ENCODE data around the gene TET2. TPM values are rescaled to one million over a fixed set of nuclear protein-coding genes. Genes with fewer than 3 reads are reported as not detected.

TET2 gene
- total RNA-seq, 1 donor from 2014 or later = 42.3 TPM

DNA sequence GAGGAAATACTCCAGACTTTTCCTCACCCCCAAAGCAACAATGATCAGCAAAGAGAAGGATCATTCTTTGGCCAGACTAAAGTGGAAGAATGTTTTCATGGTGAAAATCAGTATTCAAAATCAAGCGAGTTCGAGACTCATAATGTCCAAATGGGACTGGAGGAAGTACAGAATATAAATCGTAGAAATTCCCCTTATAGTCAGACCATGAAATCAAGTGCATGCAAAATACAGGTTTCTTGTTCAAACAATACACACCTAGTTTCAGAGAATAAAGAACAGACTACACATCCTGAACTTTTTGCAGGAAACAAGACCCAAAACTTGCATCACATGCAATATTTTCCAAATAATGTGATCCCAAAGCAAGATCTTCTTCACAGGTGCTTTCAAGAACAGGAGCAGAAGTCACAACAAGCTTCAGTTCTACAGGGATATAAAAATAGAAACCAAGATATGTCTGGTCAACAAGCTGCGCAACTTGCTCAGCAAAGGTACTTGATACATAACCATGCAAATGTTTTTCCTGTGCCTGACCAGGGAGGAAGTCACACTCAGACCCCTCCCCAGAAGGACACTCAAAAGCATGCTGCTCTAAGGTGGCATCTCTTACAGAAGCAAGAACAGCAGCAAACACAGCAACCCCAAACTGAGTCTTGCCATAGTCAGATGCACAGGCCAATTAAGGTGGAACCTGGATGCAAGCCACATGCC is 89.7 kb downstream of the TET2 start:
- no peak for DNase-seq

DNA sequence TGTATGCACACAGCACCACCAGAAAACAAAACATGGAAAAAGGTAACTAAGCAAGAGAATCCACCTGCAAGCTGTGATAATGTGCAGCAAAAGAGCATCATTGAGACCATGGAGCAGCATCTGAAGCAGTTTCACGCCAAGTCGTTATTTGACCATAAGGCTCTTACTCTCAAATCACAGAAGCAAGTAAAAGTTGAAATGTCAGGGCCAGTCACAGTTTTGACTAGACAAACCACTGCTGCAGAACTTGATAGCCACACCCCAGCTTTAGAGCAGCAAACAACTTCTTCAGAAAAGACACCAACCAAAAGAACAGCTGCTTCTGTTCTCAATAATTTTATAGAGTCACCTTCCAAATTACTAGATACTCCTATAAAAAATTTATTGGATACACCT is 90.2 kb downstream of the TET2 start:
- no peak for DNase-seq

DNA sequence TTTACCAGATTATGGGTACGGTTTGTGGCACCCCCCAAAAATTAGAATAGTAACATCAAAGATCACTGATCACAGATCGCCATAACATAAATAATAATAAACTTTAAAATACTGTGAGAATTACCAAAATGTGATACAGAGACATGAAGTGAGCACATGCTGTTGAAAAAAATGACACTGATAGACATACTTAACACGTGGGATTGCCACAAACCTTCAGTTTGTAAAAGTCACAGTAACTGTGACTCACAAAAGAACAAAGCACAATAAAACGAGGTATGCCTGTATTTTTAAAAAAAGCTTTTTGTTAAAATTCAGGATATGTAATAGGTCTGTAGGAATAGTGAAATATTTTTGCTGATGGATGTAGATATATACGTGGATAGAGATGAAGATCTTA is 93.4 kb downstream of the TET2 start:
- no peak for DNase-seq

DNA sequence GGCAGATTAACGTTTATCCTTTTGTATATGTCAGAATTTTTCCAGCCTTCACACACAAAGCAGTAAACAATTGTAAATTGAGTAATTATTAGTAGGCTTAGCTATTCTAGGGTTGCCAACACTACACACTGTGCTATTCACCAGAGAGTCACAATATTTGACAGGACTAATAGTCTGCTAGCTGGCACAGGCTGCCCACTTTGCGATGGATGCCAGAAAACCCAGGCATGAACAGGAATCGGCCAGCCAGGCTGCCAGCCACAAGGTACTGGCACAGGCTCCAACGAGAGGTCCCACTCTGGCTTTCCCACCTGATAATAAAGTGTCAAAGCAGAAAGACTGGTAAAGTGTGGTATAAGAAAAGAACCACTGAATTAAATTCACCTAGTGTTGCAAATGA is 94.8 kb downstream of the TET2 start:
- DNase-seq = peak; percentile 34

DNA sequence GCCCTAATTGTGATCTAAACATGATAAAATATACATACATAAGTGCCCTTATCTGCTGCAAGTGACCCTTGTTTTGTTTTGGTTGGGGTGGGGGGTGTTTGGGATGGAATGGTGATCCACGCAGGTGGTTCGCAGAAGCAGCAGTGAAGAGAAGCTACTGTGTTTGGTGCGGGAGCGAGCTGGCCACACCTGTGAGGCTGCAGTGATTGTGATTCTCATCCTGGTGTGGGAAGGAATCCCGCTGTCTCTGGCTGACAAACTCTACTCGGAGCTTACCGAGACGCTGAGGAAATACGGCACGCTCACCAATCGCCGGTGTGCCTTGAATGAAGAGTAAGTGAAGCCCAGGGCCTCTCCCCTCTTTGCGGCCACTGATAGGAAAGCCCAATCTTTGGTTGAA is 96.8 kb downstream of the TET2 start:
- DNase-seq = no peak

DNA sequence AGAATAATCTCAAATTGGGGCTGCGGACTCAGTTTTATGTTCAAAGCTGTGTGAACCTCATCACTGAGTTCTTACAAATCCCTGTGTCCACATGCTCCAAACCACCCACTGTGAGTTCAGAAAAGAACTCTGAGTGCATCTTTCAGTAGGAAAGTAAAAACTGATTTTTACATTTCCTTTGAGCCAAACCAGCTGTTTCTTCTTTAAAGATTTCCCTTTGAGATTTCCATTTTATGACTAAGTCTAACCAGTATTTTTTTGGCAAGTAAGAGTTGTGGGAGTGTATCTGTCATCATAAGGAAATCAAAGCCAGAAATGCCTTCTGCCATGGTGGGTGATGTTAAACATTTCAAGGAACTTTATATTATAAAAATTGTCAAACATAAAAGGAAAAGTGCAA is 100.0 kb downstream of the TET2 start:
- DNase-seq = no peak

DNA sequence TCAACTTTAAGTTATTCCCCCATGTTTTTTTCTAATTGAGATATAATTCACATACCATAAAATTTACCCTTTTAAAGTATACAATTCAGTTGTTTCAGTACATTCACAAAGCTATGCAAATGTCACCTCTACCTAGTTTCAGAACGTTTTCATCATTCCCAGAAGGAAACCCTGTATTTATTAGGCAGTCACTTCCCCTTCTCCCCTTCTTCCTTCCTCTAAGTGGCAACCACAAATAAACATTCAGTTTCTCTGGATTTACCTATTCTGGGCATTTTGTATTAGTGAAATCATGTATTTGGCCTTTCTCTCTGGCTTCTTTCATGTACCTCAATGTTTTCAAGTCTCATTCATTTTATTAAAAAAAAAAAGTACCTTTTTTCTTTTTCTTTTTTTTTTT is 101.9 kb downstream of the TET2 start:
- DNase-seq = no peak

DNA sequence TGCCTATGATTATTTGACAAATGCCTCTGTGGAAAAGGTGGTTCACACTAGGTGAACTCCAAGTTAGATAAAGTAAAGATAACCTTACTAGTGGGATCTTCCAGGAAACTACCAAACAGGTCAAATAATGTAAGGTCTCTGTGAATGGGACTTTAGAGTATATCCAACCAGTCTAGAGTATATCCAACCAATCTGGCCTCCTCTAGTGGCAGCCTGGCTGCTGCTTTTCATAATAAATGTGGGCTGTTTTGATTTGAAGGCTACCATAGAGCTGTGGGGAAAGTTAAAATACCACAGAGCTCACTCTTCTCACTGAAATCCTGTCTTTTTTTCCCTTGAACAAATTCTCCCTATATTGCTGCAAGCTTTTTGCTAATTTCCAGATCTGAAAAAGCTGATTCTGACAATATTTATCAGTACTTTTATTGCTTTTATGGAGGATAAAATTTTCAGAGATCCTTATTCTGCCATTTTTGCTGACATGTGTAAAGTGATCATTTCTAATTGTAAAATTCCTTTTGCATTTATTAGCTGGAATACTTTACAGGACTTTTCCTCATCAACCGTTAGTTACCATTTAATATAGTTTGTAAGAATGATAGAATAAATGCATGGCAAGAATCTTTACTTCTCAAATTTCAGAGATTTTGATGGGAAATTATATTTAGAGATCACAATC is 111.3 kb downstream of the TET2 start:
- no peak for DNase-seq

DNA sequence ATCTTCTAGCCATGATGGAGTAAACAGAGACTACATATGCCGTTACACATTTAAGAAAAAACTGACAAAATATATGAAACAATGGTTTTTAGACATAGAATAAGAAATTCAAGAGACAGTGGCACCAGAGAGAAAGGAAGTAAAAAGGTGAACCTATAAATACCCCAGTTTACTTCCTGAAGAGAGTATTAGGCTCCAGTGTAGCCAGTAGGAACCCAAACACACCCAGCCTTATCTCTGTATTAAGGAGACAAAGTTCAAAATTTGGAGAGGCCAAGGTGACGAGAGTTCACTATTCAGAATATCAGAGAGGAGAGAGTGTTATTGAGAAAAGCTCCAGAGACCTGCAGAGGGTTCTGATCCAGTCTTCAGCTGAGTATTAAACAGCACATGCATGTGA is 119.0 kb downstream of the TET2 start:
- no peak for DNase-seq

DNA sequence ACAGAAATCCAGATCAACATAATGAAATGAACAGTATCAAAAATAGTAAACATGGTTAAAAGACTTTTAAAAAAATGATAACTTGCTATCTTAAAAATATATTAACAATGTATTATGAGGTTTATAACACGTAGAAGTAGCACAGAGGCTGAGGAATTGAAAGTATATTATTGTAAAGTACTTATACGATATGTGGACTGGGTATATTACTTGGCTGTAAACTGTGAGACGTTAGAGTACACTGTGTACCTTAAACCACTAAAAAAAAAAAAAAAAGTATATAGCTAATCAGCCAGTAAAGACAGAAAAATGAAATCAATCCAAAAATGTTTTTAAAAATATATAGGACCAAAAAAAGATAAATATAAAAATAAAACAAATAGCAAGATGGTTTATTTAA is 120.6 kb downstream of the TET2 start:
- no peak for DNase-seq

DNA sequence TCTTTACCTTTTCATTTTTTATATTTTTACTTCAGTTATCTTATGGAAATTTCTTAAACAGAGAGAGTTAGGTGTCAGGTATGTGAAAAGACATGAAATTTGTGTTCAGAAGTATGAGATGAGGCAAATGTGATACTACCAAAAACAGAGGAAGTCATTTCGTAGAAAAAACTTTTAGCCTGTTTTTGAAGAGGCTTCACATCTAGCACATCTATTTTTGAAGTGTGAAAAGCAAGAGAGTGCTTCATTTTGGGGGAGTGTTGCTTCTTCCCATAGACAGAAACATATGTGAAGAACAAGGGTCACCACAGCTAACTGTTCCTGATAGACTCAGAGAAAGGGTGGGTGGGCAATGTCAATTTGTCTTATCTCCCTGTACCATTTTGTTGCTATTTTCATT is 125.3 kb downstream of the TET2 start:
- no peak for DNase-seq

DNA sequence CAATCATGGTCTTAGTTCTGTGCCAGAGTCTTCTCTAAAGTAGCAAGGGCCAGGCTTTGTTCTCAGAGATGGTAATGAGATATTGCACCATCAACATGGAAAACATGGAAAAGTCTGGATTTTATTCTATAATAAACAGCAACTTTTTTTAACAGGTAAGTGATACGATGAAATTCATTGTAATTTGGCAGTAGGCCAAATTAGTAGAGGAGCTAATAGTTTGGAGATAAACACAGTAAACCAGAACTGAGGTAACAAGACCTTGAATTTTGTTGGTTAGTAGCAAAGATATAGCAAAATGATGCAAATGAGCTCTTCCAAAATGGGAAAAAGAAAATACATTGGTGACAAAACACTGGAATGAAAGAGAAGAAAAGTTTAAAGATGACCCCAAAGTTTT is 126.6 kb downstream of the TET2 start:
- DNase-seq = no peak

DNA sequence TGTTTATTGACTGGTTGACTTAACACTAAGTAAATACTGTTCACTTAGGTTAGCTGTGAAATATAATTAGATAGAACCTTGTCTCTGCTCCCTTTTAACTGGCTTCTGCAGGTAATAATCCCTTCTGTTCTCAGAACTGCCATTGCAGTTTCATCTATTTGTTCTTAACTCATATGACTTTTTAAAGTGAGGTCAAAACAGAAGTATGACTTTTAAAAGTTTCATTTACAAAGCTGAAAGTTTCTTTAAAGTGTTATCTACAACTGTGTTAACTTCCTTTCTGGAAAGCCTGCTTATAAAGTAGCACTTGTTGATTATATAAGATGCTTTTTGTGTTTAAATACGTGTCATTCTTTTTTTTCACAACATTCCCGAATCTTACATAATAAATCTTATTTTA is 127.4 kb downstream of the TET2 start:
- DNase-seq = no peak

DNA sequence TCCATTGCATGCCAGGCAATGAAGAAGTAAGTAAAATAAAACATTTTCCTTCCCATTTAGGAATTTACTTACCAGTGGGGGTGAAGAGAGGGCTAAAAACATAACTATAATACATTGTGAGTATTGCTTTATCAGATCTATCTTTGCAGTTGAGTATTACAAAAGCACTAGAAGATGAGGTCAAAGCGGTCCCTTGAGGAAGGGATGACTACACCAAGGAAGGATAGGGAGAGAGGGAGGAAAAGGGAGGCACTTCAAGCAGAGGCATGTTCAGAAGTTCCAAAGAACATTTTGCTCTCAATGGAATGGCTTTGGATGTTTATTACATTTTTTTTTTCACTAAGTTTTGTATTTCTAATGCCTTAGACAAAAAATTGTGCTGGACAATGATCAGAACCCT is 127.8 kb downstream of the TET2 start:
- no peak for DNase-seq

DNA sequence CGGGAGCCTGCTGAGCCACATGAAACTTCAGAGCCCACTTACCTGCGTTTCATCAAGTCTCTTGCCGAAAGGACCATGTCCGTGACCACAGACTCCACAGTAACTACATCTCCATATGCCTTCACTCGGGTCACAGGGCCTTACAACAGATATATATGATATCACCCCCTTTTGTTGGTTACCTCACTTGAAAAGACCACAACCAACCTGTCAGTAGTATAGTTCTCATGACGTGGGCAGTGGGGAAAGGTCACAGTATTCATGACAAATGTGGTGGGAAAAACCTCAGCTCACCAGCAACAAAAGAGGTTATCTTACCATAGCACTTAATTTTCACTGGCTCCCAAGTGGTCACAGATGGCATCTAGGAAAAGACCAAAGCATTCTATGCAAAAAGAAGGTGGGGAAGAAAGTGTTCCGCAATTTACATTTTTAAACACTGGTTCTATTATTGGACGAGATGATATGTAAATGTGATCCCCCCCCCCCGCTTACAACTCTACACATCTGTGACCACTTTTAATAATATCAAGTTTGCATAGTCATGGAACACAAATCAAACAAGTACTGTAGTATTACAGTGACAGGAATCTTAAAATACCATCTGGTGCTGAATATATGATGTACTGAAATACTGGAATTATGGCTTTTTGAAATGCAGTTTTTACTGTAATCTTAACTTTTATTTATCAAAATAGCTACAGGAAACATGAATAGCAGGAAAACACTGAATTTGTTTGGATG is 129.9 kb downstream of the TET2 start:
- no peak for DNase-seq

DNA sequence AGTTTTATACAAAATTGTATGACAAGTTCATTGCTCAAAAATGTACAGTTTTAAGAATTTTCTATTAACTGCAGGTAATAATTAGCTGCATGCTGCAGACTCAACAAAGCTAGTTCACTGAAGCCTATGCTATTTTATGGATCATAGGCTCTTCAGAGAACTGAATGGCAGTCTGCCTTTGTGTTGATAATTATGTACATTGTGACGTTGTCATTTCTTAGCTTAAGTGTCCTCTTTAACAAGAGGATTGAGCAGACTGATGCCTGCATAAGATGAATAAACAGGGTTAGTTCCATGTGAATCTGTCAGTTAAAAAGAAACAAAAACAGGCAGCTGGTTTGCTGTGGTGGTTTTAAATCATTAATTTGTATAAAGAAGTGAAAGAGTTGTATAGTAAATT is 131.0 kb downstream of the TET2 start:
- DNase-seq = no peak

DNA sequence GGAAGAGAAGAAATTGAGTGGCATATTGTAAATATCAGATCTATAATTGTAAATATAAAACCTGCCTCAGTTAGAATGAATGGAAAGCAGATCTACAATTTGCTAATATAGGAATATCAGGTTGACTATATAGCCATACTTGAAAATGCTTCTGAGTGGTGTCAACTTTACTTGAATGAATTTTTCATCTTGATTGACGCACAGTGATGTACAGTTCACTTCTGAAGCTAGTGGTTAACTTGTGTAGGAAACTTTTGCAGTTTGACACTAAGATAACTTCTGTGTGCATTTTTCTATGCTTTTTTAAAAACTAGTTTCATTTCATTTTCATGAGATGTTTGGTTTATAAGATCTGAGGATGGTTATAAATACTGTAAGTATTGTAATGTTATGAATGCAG is 132.6 kb downstream of the TET2 start:
- DNase-seq = no peak

DNA sequence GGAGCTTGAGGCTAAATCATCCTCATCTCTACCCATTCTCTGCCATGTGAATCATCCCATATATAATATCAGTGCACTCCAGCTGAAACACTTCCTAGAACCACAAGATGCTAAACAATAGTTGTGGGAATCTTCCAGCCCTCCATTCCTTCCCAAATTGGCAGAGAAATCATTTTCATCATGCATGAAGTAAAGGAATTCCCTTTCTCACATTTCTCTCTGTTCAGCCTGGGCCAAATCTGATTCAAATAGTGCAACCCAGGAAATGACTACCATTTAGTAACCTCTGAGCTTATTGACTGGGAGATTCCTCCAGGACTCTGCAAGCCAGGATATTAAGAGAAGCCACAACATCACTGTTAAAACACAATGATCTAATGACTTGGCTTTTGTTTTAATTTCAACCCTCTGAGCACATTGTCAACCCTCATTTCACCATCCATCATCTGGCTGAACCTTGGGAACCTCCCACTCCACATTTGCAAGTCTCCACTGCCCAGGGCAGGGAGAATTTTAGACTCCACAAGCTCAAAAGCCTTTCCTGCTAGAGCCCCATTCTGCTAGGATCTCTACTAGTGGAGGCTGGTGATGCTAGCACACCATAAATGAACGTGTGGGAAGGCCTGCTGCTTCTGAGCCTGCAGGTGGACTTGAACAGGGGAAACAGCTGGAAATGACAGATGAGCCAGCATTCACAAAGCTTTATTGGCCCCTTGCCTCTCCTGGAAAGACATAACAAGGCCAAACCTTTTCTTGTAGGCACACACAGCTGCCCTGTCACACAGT is 133.9 kb downstream of the TET2 start:
- no peak for DNase-seq

DNA sequence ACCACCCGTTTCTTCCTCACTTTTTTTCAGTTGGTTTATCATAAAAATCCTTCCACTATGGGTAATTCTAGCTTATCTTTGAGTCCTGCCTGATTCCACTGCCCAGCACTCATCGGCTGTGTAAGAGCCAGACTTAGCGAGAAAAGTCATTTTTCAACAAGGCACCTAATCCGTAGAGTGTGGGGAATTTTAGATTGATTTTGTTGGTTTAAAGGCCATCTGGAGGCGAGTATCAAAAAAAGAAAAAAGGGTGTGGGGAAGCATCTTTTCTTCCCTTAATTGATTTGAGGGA is 134.4 kb downstream of the TET2 start:
- no peak for DNase-seq

DNA sequence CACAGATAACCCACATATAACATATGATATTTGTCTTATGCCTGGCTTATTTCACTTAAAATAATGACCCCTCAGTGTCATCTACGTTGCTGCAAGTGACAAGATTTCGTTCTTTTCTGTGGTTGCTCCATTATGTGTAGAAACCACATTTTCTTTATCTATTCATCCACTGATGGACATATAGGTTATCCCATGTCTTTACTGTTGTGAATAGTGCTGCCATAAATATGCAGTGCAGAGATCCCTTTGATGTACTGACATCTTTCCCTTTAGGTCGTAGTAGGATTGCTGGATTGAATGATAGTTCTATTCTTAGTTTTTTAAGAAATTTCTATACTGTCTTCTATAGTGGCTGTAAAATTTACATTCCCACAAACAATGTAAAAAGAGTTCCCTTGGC is 135.8 kb downstream of the TET2 start:
- no peak for DNase-seq

DNA sequence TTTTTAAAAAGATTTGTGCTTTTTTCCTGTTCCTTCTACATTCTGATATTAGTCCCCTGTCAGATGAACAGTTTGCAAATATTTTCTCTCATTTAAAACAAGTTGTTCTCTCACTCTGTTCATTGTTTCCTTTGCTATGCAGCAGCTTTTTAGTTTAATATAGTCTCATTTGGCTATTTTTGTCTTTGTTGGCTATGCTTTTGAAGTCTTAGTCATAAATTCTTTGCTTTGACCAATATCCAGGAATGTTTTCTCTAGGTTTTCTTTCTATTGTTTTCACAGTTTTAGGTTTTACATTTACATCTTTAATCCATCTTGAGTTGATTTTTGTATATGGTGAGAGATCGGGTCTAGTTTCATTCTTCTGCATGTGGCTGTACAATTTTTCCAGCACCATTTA is 136.8 kb downstream of the TET2 start:
- DNase-seq = no peak

DNA sequence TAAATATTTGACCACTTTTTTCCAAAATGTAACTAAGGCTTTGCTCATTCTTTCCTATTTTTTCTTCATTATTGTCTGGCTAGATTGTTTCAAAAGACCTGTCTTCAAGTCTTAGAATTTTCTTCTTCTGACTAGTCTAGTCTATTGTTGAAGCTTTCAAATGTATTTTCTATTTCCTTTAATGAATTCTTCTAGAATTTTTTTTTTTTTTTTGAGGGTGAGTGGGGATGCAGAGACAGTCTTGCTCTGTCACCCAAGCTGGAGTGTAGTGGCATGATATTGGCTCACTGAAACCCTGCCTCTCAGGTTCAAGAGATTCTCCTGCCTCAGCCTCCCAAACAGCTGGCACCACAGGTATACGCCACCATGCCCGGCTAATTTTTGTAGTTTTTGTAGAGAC is 141.4 kb downstream of the TET2 start:
- no peak for DNase-seq

DNA sequence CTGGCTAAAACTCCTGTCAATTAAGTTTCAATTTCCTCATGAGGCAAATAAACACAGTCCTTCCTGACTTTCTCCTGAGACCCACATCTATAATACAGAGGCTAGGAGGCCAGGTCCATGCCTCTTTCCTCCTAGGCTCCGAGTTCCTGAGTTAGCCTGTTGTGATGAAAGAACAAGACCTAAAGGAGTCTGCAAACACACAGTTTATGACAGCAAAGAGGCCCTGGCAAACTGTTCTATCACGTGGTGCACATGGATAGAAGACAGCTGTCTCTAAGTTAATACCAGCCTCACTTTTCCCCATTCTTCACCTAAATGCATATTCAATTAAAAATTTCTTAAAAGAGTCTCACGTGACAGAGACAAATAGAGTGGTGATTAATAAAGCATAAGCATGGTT is 145.2 kb downstream of the TET2 start:
- DNase-seq = no peak
